ENCODE measurements around the gene GNG2. TPM values are rescaled to one million over a fixed set of nuclear protein-coding genes. Genes with fewer than 3 reads are reported as not detected.
A peak's percentile ranks its signal among the peaks of the same experiment; 100 is the strongest.

Gene GNG2
- total and polyA plus RNA-seq, 10 of the 15 experiments (the other 5 are each of a cell fraction or from before 2014, with no cell fraction given): 31.6 to 114 (median 66.4) TPM

DNA sequence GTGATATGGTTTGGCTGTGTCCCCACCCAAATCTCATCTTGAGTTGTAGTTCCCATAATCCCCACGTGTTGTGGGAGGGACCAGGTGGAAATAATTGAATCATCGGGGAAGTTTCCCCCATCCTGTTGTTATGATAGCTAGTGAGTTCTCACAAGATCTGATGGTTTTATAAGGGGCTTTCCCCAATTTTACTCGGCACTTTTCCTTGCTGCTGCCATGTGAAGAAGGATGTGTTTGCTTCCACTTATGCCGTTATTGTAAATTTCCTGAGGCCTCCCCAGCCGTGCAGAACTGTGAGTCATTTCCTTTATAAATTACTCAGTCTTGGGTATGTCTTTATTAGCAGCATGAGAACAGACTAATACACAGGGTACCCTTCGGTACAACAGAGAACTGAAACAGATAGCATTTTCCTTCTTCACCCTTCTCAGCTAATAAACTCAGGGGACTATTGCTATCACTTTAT is 45.3 kb downstream of the GNG2 start (continued):
- TF ChIP-seq, protein P1, sequence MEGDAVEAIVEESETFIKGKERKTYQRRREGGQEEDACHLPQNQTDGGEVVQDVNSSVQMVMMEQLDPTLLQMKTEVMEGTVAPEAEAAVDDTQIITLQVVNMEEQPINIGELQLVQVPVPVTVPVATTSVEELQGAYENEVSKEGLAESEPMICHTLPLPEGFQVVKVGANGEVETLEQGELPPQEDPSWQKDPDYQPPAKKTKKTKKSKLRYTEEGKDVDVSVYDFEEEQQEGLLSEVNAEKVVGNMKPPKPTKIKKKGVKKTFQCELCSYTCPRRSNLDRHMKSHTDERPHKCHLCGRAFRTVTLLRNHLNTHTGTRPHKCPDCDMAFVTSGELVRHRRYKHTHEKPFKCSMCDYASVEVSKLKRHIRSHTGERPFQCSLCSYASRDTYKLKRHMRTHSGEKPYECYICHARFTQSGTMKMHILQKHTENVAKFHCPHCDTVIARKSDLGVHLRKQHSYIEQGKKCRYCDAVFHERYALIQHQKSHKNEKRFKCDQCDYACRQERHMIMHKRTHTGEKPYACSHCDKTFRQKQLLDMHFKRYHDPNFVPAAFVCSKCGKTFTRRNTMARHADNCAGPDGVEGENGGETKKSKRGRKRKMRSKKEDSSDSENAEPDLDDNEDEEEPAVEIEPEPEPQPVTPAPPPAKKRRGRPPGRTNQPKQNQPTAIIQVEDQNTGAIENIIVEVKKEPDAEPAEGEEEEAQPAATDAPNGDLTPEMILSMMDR (IDR thresholded peaks at IDR 0.05 in 2 of 3, conservative IDR thresholded peaks at IDR 0.05 in 1 of 3; ENCODE audit: control insufficient read depth in 2 of 3, extremely low read depth in 1 of 3, insufficient read depth in 1 of 3, low read depth in 3 of 3, low read length in 3 of 3): peak in 1 of 3 experiments; percentile 6; a peak in 1 of 6 replicates
- TF ChIP-seq PML (IDR thresholded peaks at IDR 0.05; ENCODE audit: low read length): peak; percentile 72; the same call in 1 of the 2 replicates
- TF ChIP-seq, protein P2, sequence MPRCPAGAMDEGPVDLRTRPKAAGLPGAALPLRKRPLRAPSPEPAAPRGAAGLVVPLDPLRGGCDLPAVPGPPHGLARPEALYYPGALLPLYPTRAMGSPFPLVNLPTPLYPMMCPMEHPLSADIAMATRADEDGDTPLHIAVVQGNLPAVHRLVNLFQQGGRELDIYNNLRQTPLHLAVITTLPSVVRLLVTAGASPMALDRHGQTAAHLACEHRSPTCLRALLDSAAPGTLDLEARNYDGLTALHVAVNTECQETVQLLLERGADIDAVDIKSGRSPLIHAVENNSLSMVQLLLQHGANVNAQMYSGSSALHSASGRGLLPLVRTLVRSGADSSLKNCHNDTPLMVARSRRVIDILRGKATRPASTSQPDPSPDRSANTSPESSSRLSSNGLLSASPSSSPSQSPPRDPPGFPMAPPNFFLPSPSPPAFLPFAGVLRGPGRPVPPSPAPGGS (IDR thresholded peaks at IDR 0.05; ENCODE audit: borderline replicate concordance, insufficient read depth, low read depth, low read length, poor library complexity, severe bottlenecking): peak; percentile 59
- peak in 1 of 2 experiments; percentile 99; a peak in 2 of 4 replicates for TF ChIP-seq ETV6 (conservative IDR thresholded peaks at IDR 0.05 in 1 of 2, IDR thresholded peaks at IDR 0.05 in 1 of 2; ENCODE audit: borderline replicate concordance in 1 of 2, low read depth in 1 of 2)
- peak in 1 of 2 experiments; percentile 88; a peak in 2 of 4 replicates for TF ChIP-seq CEBPB (IDR thresholded peaks at IDR 0.05; ENCODE audit: borderline replicate concordance in 1 of 2, low read depth in 2 of 2, low read length in 2 of 2)
- TF ChIP-seq CREM (IDR thresholded peaks at IDR 0.05; ENCODE audit: low read depth): peak; percentile 64
- TF ChIP-seq, protein P3, sequence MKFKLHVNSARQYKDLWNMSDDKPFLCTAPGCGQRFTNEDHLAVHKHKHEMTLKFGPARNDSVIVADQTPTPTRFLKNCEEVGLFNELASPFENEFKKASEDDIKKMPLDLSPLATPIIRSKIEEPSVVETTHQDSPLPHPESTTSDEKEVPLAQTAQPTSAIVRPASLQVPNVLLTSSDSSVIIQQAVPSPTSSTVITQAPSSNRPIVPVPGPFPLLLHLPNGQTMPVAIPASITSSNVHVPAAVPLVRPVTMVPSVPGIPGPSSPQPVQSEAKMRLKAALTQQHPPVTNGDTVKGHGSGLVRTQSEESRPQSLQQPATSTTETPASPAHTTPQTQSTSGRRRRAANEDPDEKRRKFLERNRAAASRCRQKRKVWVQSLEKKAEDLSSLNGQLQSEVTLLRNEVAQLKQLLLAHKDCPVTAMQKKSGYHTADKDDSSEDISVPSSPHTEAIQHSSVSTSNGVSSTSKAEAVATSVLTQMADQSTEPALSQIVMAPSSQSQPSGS (IDR thresholded peaks at IDR 0.05; ENCODE audit: low read length): peak; percentile 87
- 0 out of 2 replicates have a peak, but pooled peaks have one; percentile 23 for TF ChIP-seq SPI1 (IDR thresholded peaks at IDR 0.05; ENCODE audit: borderline replicate concordance, insufficient read depth, low read depth, low read length)
- peak; percentile 83 to 87 for TF ChIP-seq IKZF2 (IDR thresholded peaks at IDR 0.05)
- peak; percentile 32; the same call in 1 of the 2 replicates for TF ChIP-seq MEF2A (IDR thresholded peaks at IDR 0.05; ENCODE audit: insufficient read depth, low read depth, low read length)
- TF ChIP-seq ZBED1 (IDR thresholded peaks at IDR 0.05; ENCODE audit: borderline replicate concordance): peak; percentile 80
- TF ChIP-seq DPF2 (IDR thresholded peaks at IDR 0.05): peak; percentile 41; the same call in 1 of the 2 replicates
- peak; percentile 99 for TF ChIP-seq CBX5 (IDR thresholded peaks at IDR 0.05; ENCODE audit: low read depth)
- TF ChIP-seq MTA3 (IDR thresholded peaks at IDR 0.05; ENCODE audit: borderline replicate concordance, low read length): 0 out of 2 replicates have a peak, but pooled peaks have one; percentile 50
